Effector CD4-positive, alpha-beta T cell (primary cell): Measurements from ENCODE around the gene KCNG3.
"Not testable (repeated sequence)": the region's sequence is repeated elsewhere in the genome, so short reads cannot be mapped to it uniquely, and the experiment has no call there.

Experiments
- DNase-seq: peaks from one replicate; pipeline ENCODE4 v3.0.0-alpha.2; 2020

KCNG3 gene

DNA sequence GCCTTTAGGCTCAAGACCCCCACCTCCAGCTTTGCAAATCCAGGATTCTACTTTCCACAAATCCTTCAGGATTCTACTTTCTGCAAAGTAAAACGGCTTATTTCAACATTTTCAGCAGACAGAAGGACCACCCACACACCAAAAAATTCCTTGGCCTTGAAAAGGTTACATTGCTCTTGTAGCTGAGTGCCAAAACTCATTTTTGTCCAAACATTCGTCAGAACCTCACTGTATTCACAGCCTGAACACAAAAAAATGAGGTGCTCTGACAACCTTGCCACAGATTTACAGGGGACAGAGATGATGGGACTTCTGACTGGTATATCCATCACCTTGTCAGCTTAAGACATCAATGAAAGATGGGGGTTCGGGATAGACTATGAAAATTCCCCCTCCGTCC is 69.7 kb downstream of the KCNG3 start:
- no peak for DNase-seq

DNA sequence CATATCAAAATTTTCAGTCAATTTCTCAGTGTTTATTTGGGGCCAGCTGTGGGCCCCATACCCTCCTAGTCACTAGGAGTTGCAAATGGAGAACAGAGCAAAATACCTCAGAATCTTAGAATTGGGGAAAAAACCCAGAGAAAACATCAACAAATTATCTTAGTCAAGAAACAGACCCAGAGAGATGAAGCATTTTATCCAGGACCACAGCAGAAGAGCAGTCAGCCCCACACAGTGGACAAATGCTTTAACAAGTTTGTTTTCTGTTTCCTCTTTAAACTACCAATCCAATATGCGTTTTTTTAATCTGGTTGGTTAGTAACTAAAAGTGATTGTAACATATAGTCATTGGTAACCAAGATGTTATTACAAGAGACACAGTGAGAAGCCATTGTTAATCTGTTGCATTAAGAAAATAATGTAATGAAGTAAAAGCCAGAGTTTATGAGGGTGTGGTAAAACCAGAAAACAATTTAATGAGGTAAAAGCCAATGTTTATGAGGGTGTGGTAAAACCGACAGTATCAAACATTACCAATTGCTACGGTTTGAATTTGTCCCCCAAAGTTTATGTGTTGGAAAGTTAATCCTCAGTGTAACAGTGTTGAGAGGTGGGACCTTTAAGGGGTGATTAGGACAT is 72.1 kb downstream of the KCNG3 start:
- no peak for DNase-seq

DNA sequence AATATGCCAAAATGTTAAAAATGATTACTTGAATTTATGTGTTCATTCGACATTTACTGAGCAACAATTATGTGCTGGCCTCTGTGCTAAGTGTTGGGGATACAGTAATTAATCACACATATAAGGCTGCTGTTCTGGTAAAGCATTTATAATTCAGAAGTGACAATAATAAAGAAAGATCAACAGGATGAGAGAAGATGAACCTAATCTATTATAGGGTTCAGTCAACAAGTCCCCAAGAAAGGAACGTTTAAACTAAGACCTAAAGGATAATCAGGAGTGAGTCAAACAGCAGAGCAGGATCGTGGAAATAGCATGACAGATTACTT is 72.7 kb downstream of the KCNG3 start:
- DNase-seq: no peak

DNA sequence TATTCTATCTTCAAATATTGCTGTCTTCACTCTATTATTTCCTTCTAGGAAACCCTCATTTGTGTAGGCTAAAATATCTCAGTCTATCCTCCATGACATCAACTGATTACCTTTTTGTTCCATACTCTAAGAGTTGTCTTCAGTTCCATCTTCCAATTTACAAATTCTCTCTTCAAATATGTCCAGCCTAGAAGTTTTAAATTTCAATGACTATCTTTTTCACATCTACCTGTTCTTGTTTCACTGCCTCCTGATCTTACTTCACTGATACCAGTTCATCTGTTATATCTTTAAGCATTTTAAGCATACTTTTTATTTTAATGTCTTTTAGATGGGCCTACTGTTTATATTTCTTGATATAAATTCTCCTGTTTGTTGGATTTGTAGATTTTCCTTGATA is 79.1 kb downstream of the KCNG3 start:
- no peak for DNase-seq

DNA sequence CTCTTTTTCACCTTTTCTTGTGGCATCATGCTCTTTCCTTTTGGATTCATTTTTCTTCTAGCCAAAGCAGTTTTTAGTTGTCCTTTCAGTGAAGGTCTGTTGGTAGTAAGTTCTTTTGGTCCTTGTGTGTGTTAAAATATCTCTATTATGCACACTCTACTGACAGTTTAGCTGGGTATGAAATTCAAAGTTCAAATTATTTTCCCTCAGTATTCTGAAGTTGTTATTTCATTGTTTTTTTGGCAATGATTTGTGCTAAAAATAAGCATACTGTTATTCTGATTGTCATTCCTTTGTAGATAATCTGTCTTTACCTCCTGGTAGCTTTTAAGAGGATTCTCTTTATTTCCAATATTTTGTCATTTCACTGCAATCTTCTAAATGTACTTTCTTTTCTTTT is 79.6 kb downstream of the KCNG3 start:
- DNase-seq: no peak

DNA sequence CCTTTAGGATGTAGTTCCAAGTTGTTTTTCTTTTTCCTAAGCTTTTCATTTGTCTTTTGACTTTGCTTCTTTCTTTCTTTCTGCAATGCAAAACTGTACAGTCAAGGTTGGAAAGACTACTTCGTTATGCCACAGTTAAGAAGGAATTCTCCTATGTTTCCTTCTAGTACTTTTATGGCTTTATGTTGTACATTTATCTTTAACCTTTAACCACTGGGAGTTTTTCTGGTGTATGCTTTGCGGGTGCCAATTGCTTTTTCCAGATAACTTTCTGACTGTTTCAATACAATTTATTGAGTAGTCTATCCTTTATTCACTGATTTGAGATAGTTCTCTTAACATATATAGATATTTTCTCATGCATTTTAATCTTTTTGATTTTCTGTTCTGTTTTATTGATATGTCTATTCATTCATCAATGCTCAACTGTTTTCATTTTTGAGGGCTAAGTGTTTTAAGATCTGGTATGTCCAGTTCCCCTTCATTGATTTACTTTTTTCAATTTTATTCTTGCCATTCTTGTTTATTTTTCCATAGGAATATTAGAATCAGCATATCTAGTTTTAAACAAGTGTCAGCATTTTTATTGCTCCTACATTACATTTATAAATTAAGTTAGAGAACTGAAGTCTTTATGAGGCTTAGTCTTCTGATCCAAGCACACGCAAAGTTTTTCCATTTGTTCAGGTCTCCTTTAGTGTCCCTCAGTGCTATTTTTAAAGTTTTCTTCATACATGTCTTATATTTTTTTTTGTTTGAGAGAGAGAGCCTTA is 82.9 kb downstream of the KCNG3 start:
- no peak for DNase-seq

DNA sequence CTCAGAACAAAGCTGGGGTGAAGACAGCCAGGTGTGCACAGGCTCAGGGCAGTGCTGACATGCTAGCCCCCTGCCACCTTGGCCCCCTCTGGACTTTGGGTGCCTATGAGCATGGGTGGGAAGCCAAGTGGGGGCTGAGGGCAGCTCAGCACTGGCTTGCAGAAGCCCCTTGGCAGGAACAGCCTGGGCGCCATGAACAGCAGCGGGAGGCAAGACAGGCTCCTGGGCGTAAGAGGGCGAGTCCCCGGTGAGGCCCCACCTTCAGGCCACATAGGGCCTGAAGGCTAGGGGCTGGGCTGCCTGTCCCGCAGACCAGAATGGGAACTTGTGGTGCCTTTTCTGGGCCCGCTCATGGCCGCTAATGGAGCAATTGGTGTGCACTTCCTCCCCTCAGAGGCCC is 85.8 kb downstream of the KCNG3 start:
- no peak for DNase-seq

DNA sequence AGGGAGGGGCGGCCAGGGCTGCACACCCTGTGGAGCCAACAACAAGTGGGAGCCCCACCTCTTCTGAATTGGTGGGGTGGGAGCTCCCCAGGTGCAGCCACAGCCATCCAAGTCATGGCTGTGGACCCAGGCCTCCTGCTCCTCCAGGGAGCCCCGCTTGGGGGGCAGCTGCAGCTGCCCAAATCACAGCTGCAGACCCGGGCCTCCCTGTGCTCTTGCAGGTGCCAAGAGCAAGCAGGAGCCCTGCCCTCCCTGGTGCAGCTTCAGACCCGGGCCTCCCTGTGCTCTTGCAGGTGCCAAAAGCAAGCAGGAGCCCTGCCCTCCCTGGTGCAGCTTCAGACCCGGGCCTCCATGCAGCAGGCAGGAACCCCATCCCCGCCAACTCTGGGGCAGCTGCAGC is 86.3 kb downstream of the KCNG3 start:
- DNase-seq: no peak

DNA sequence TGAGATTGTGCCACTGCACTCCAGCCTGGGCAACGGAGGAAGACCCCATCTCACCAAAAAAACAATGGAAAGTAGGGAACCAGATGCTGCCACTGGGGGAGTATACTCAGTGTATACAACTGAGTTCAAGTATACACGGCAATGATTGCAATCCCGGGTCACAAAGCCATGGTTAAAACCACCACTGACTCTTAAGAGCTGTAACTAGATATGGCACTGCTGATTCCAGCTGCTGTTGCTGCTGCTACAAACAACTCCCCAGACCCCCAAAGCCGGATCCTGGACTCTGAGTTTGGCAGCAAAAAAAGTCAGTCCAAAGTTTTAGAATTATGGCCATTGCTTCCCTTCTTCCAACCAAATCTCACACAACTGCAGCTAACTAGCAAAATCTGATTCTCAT is 89.1 kb downstream of the KCNG3 start:
- DNase-seq: no peak

DNA sequence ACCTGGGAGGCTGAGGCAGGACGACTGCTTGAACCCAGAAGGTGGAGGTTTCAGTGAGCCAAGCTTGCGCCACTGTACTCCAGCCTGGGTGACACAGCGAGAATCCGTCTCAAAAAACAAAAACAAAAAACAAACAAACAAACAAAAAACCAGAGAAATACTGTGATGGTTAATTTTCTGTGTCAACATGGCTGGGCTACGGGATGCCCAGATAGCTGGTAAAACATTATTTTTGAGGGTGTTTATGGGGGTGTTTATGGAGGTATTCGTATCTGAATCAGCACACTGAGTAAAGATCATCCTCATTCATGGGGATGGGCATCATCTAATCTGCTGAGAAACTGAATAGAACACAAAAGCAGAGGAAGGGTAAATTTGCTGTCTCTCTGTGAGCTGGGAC is 92.0 kb downstream of the KCNG3 start:
- DNase-seq: no peak

DNA sequence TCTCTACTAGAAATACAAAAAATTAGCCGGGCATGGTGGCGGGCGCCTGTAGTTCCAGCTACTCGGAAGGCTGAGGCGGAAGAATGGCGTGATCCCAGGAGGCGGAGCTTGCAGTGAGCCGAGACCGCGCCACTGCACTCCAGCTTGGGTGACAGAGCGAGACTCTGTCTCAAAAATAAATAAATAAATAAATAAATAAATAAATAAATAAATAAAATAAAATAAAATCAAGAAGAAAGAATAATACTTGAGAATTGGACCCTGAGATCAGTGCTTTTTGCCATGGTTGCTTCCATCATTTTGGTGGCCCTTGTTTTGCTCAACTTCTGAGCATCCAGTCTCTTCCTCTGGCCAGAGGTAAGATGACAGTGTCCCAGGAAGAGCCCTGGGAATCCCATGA is 95.7 kb downstream of the KCNG3 start:
- DNase-seq: not testable (repeated sequence)

DNA sequence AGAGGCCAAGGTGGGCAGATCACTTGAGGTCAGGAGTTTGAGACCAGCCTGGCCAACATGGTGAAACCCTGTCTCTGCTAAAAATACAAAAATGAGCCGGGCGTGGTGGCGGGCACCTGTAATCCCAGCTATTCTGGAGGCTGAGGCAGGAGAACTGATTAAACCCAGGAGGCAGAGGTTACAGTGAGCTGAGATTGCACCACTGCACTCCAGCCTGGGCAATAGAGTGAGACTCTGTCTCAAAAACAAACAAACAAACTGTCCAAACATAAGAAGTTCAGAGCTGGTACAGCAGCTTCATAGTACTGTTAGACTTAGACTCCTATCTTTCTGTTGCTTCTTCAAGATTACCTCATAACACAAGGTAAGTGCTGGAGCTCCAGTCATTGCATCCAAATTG is 100.5 kb downstream of the KCNG3 start:
- DNase-seq: not testable (repeated sequence)

DNA sequence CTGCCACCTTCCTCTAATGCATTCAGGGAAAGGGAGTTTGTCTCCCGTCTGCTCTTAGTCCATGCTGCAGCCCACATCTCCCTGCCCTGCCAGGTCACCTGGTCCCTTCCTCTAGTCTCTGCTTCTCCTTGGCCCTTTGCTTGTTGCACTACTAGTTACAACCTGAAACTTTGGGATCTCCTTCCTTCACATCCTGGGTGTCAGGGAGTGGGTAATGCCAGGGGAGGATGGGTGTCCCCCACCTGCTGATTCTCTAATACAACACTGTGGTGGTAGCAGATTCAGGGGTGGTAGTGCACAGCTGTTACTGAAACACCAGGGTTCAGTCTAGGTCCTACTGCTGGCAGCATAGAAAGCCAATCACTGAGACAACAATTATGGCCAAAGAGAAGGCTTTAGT is 101.6 kb downstream of the KCNG3 start:
- DNase-seq: no peak
